BLaER1 treated with 17β-estradiol and CSF1 and Interleukin-3, amounts not matched to agents 10 nM and 100 nM (cell line): ENCODE data around the gene VPS9D1.

Experiments used
- H3K27ac ChIP-seq, 11 experiments: shearing (Covaris generic); formaldehyde crosslinking; 2 replicates each; pipeline ENCODE4 v1.8.1; 2022
- H3K27me3 ChIP-seq, 11 experiments: shearing (Covaris generic); formaldehyde crosslinking; 2 replicates each; pipeline ENCODE4 v1.8.1; 2022
- H3K36me3 ChIP-seq, 11 experiments: shearing (Covaris generic); formaldehyde crosslinking; 2 replicates each; pipeline ENCODE4 v1.8.1; 2022
- H3K4me1 ChIP-seq, 10 experiments: shearing (Covaris generic); formaldehyde crosslinking; 2 replicates each; pipeline ENCODE4 v1.8.1; 2022
- H3K4me2 ChIP-seq, 11 experiments: shearing (Covaris generic); formaldehyde crosslinking; 2 replicates each; pipeline ENCODE4 v1.8.1; 2022
- H3K4me3 ChIP-seq, 10 experiments: shearing (Covaris generic); formaldehyde crosslinking; 2 replicates each; pipeline ENCODE4 v1.8.1; 2022
- H3K9ac ChIP-seq, 11 experiments: shearing (Covaris generic); formaldehyde crosslinking; 2 replicates each; pipeline ENCODE4 v1.8.1; 2022
- H3K9me3 ChIP-seq, 11 experiments: shearing (Covaris generic); formaldehyde crosslinking; replicated peaks in 1 of 11; 2 replicates each; pipeline ENCODE4 v1.8.1; 2022
- H4K20me1 ChIP-seq, 11 experiments: shearing (Covaris generic); formaldehyde crosslinking; 2 replicates each; pipeline ENCODE4 v1.8.1; 2022
- Cebpa-rat ChIP-seq, 11 experiments: shearing (Covaris generic); IDR thresholded peaks; 2 replicates each; pipeline ENCODE4 v1.8.1; 2022

Gene VPS9D1

GRCh38 chr16:89737341-89738071 is 16.8 kb upstream of the VPS9D1 start:
- no peak overlapping the region for H3K27ac ChIP-seq
- no peak overlapping the region for H3K4me3 ChIP-seq
- H3K27me3 ChIP-seq: no peaks in the 10 kb centered on the region
- no peak for TF ChIP-seq Cebpa-rat (IDR thresholded peaks at IDR 0.05)
- peaks cover 11 to 19% (median 16%) of the 10 kb centered on the region in 10 experiments; a peak in 18 of 20 replicates for H3K4me1 ChIP-seq
- H3K9ac ChIP-seq: peak overlapping the region in 1 of 11 experiments; percentile 47; a peak in 1 of 22 replicates
- peaks cover 46 to 100% (median 94%) of the 10 kb centered on the region in 11 experiments; a peak in 21 of 22 replicates for H4K20me1 ChIP-seq
- H3K9me3 ChIP-seq: no peaks in the 10 kb centered on the region
- H3K4me2 ChIP-seq: peak overlapping the region in 7 of 11 experiments; percentile 5 to 53 (median 39); a peak in 13 of 22 replicates
- peaks cover 84 to 100% (median 100%) of the 10 kb centered on the region in 11 experiments for H3K36me3 ChIP-seq

DNA sequence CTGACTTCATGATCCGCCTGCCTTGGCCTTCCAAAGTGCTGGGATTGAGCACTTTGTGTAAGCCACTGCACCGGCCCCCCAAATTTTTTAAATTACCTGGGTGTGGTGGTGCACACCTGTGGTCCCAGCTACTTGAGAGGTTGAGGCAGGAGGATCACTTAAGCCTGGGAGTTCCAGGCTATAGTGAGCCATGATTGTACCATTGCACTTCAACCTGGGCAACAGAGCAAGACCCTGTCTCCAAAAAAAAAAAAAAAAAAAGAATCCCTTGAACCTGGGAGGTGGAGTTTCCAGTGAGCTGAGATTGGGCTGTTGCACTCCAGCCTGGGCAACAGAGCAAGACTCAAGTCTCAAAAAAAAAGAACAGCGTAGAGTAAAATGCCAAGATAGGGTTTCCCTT is 15.9 kb upstream of the VPS9D1 start:
- H3K27me3 ChIP-seq: no peaks in the 10 kb centered on the region
- no peak overlapping the region for H3K27ac ChIP-seq
- H3K9me3 ChIP-seq: no peaks in the 10 kb centered on the region
- H3K4me1 ChIP-seq: peaks cover 7 to 19% (median 16%) of the 10 kb centered on the region in 10 experiments; a peak in 18 of 20 replicates
- peaks cover 55 to 100% (median 98%) of the 10 kb centered on the region in 11 experiments; a peak in 21 of 22 replicates for H4K20me1 ChIP-seq
- H3K9ac ChIP-seq: peak overlapping the region in 1 of 11 experiments; percentile 47; a peak in 1 of 22 replicates
- peak overlapping the region in 4 of 11 experiments; percentile 5 to 52 (median 42); a peak in 5 of 22 replicates for H3K4me2 ChIP-seq
- no peak overlapping the region for H3K4me3 ChIP-seq
- H3K36me3 ChIP-seq: peaks cover 93 to 100% (median 100%) of the 10 kb centered on the region in 11 experiments
- TF ChIP-seq Cebpa-rat (IDR thresholded peaks at IDR 0.05): no peak

- H3K9ac ChIP-seq: no peak overlapping the region
- H3K4me2 ChIP-seq: no peak overlapping the region
- H3K4me3 ChIP-seq: no peak overlapping the region
- H4K20me1 ChIP-seq: peaks cover 70 to 100% (median 97%) of the 10 kb centered on the region in 11 experiments; a peak in 21 of 22 replicates
- H3K36me3 ChIP-seq: peaks cover 97 to 100% (median 100%) of the 10 kb centered on the region in 11 experiments
- no peak for TF ChIP-seq Cebpa-rat (IDR thresholded peaks at IDR 0.05)
- H3K4me1 ChIP-seq: peaks cover 0 to 19% (median 15%) of the 10 kb centered on the region in 10 experiments; a peak in 16 of 20 replicates
- no peak overlapping the region for H3K27ac ChIP-seq
- H3K27me3 ChIP-seq: no peaks in the 10 kb centered on the region
- no peaks in the 10 kb centered on the region for H3K9me3 ChIP-seq
Measured at GRCh38 chr16:89733792-89734191, 13.1 kb upstream of the VPS9D1 start.

- no peak for TF ChIP-seq Cebpa-rat (IDR thresholded peaks at IDR 0.05)
- Histone ChIP-seq H3K27me3 (no peaks in the 10 kb centered on the region), H3K4me2 (no peak overlapping the region), H3K36me3 (peaks cover 95 to 100% (median 100%) of the 10 kb centered on the region in 11 experiments), H3K27ac (no peak overlapping the region), H3K4me1 (peaks cover 0 to 19% (median 15%) of the 10 kb centered on the region in 10 experiments; a peak in 16 of 20 replicates), H3K4me3 (no peak overlapping the region), H3K9ac (no peak overlapping the region), H4K20me1 (peaks cover 68 to 100% (median 97%) of the 10 kb centered on the region in 11 experiments; a peak in 21 of 22 replicates), H3K9me3 (no peaks in the 10 kb centered on the region)
Measured at GRCh38 chr16:89733322-89733721, 12.6 kb upstream of the VPS9D1 start.

GRCh38 chr16:89732918-89733242 is 12.2 kb upstream of the VPS9D1 start:
- no peak for TF ChIP-seq Cebpa-rat (IDR thresholded peaks at IDR 0.05)
- peaks cover 95 to 100% (median 100%) of the 10 kb centered on the region in 11 experiments for H3K36me3 ChIP-seq
- H3K4me1 ChIP-seq: peaks cover 0 to 16% (median 14%) of the 10 kb centered on the region in 10 experiments; a peak in 16 of 20 replicates
- H3K9ac ChIP-seq: no peak overlapping the region
- peaks cover 65 to 100% (median 97%) of the 10 kb centered on the region in 11 experiments; a peak in 21 of 22 replicates for H4K20me1 ChIP-seq
- no peaks in the 10 kb centered on the region for H3K9me3 ChIP-seq
- no peak overlapping the region for H3K4me3 ChIP-seq
- H3K4me2 ChIP-seq: no peak overlapping the region
- H3K27ac ChIP-seq: no peak overlapping the region
- no peaks in the 10 kb centered on the region for H3K27me3 ChIP-seq

- Histone ChIP-seq H3K27me3 (no peaks in the 10 kb centered on the region), H3K36me3 (peaks cover 95 to 100% (median 100%) of the 10 kb centered on the region in 11 experiments), H3K9me3 (no peaks in the 10 kb centered on the region), H3K9ac (no peak overlapping the region; a peak in 1 of 22 replicates), H3K4me2 (no peak overlapping the region), H4K20me1 (peaks cover 65 to 100% (median 97%) of the 10 kb centered on the region in 11 experiments; a peak in 21 of 22 replicates), H3K27ac (no peak overlapping the region), H3K4me3 (no peak overlapping the region), H3K4me1 (peaks cover 0 to 14% (median 10%) of the 10 kb centered on the region in 10 experiments; a peak in 16 of 20 replicates)
- no peak for TF ChIP-seq Cebpa-rat (IDR thresholded peaks at IDR 0.05)
Measured at GRCh38 chr16:89732142-89732917, 11.6 kb upstream of the VPS9D1 start.

DNA sequence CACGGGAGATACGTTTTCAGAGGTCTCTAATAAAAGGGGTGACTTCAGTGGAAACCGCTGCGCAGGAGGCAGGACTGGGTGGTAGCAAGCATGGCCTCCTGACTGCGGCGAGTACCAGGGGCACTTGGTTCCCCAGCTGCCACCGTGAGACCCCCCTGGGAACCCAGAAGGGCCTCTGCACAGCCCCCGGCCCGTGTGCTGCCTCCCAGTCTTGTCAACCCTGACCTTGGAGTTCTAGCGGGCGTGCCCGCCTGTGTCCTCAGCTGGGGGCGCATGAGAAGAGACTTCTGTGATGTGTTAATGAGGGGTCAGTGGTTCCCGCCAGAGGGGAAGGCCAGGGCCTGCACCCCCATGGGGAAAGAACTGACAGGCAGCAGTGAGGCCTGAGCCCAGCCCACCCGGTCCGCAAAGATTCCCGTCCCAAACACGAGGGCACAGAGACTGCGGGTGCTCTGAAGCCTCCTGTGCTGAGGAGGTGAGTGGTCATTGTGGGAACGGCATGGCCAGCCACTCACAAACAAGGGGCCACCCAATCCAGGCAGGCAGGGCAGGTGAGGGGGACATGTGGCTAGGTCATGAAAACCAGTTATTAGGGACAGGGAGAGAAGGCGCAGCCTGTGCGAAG is 10.0 kb upstream of the VPS9D1 start:
- Histone ChIP-seq H3K9me3 (no peaks in the 10 kb centered on the region), H3K36me3 (peaks cover 93 to 100% (median 99%) of the 10 kb centered on the region in 11 experiments), H3K4me2 (no peak overlapping the region), H4K20me1 (peaks cover 58 to 100% (median 96%) of the 10 kb centered on the region in 11 experiments; a peak in 21 of 22 replicates), H3K27me3 (no peaks in the 10 kb centered on the region), H3K4me1 (peaks cover 0 to 11% (median 0%) of the 10 kb centered on the region in 10 experiments; a peak in 5 of 20 replicates), H3K4me3 (no peak overlapping the region), H3K27ac (no peak overlapping the region), H3K9ac (no peak overlapping the region)
- no peak for TF ChIP-seq Cebpa-rat (IDR thresholded peaks at IDR 0.05)

- no peaks in the 10 kb centered on the region for H3K9me3 ChIP-seq
- no peaks in the 10 kb centered on the region for H3K27me3 ChIP-seq
- no peak for TF ChIP-seq Cebpa-rat (IDR thresholded peaks at IDR 0.05)
- no peak overlapping the region for H3K4me2 ChIP-seq
- H3K9ac ChIP-seq: 0 out of 22 replicates have a peak overlapping the region, but pooled peaks of 1 of the 11 experiments have one; percentile 2
- H3K36me3 ChIP-seq: peaks cover 93 to 100% (median 99%) of the 10 kb centered on the region in 11 experiments
- peaks cover 58 to 100% (median 96%) of the 10 kb centered on the region in 11 experiments; a peak in 21 of 22 replicates for H4K20me1 ChIP-seq
- no peak overlapping the region for H3K4me3 ChIP-seq
- H3K27ac ChIP-seq: no peak overlapping the region
- H3K4me1 ChIP-seq: peaks cover 0 to 11% (median 7%) of the 10 kb centered on the region in 10 experiments; a peak in 11 of 20 replicates
Measured at GRCh38 chr16:89729863-89730593, 9.3 kb upstream of the VPS9D1 start.
